ENCODE results near the gene PLXDC2. TPM values are rescaled to one million over a fixed set of nuclear protein-coding genes. Genes with fewer than 3 reads are reported as not detected.

PLXDC2 gene
- total RNA-seq, 1 experiment from 2014 or later, result 0.76 TPM

- DNase-seq (ENCODE audit: low spot score), result no peak
Observed at GRCh38 chr10:20110125-20111100, 294.2 kb downstream of the PLXDC2 start.

GRCh38 chr10:20114179-20114578 lies 297.9 kb downstream of the PLXDC2 start:
- DNase-seq (ENCODE audit: low spot score), result no peak

GRCh38 chr10:20115894-20116293 lies 299.7 kb downstream of the PLXDC2 start:
- no peak for DNase-seq (ENCODE audit: low spot score)

GRCh38 chr10:20117471-20117870 lies 301.2 kb downstream of the PLXDC2 start:
- no peak for DNase-seq (ENCODE audit: low spot score)

- DNase-seq (ENCODE audit: low spot score), result no peak
Observed at GRCh38 chr10:20118119-20118518, 301.9 kb downstream of the PLXDC2 start.

GRCh38 chr10:20128811-20129210 lies 312.6 kb downstream of the PLXDC2 start:
- DNase-seq (ENCODE audit: low spot score), result no peak

- no peak for DNase-seq (ENCODE audit: low spot score)
Observed at GRCh38 chr10:20132816-20133215, 316.6 kb downstream of the PLXDC2 start.

GRCh38 chr10:20133669-20134189 lies 317.5 kb downstream of the PLXDC2 start:
- no peak for DNase-seq (ENCODE audit: low spot score)

- DNase-seq (ENCODE audit: low spot score), result no peak
Observed at GRCh38 chr10:20142311-20142710, 326.1 kb downstream of the PLXDC2 start.

GRCh38 chr10:20144268-20144667 lies 328.0 kb downstream of the PLXDC2 start:
- DNase-seq (ENCODE audit: low spot score), result no peak

GRCh38 chr10:20146004-20146403 lies 329.8 kb downstream of the PLXDC2 start:
- no peak for DNase-seq (ENCODE audit: low spot score)

GRCh38 chr10:20147684-20148083 lies 331.5 kb downstream of the PLXDC2 start:
- no peak for DNase-seq (ENCODE audit: low spot score)

GRCh38 chr10:20156511-20156910 lies 340.3 kb downstream of the PLXDC2 start:
- DNase-seq (ENCODE audit: low spot score), result no peak

GRCh38 chr10:20157314-20157713 lies 341.1 kb downstream of the PLXDC2 start:
- DNase-seq (ENCODE audit: low spot score), result no peak

- DNase-seq (ENCODE audit: low spot score), result no peak
Observed at GRCh38 chr10:20158086-20158485, 341.9 kb downstream of the PLXDC2 start.

- DNase-seq (ENCODE audit: low spot score), result no peak
Observed at GRCh38 chr10:20162123-20162522, 345.9 kb downstream of the PLXDC2 start.

- DNase-seq (ENCODE audit: low spot score), result no peak
Observed at GRCh38 chr10:20166096-20166675, 350.0 kb downstream of the PLXDC2 start.

- no peak for DNase-seq (ENCODE audit: low spot score)
Observed at GRCh38 chr10:20170661-20171060, 354.4 kb downstream of the PLXDC2 start.

GRCh38 chr10:20173046-20173445 lies 356.8 kb downstream of the PLXDC2 start:
- DNase-seq (ENCODE audit: low spot score), result no peak

- DNase-seq (ENCODE audit: low spot score), result no peak
Observed at GRCh38 chr10:20175719-20176118, 359.5 kb downstream of the PLXDC2 start.

- no peak for DNase-seq (ENCODE audit: low spot score)
Observed at GRCh38 chr10:20180766-20181165, 364.5 kb downstream of the PLXDC2 start.

- no peak for DNase-seq (ENCODE audit: low spot score)
Observed at GRCh38 chr10:20181434-20181833, 365.2 kb downstream of the PLXDC2 start.

GRCh38 chr10:20185116-20185515 lies 368.9 kb downstream of the PLXDC2 start:
- DNase-seq (ENCODE audit: low spot score), result no peak
